ENCODE measurements around the gene LCN12. TPM values are rescaled to one million over a fixed set of nuclear protein-coding genes. Genes with fewer than 3 reads are reported as not detected.

Gene LCN12
- polyA plus RNA-seq, 1 donor (not counting 4 experiments of a cell fraction or from before 2014, with no cell fraction given): not detected

- FAIRE-seq: no peak
- Histone ChIP-seq H3K27ac (ENCODE audit: control insufficient read depth, insufficient read depth, low read length) (no peak overlapping the region), H3K9me3 (ENCODE audit: control insufficient read depth, low read depth, low read length) (no peaks in the 10 kb centered on the region), H3K36me3 (ENCODE audit: control insufficient read depth in 2 of 2, extremely low read depth in 1 of 2, insufficient read depth in 2 of 2, low read length in 2 of 2) (peaks cover 0 to 10% of the 10 kb centered on the region in 2 experiments), H3K4me2 (ENCODE audit: control insufficient read depth, extremely low read depth, insufficient read depth, low read depth, low read length) (no peak overlapping the region), H3K27me3 (ENCODE audit: control insufficient read depth, extremely low read depth, insufficient read depth, low read length) (peaks cover 8% of the 10 kb centered on the region), H4K20me1 (ENCODE audit: control insufficient read depth, extremely low read depth, insufficient read depth, low read length) (peaks cover 3% of the 10 kb centered on the region), H3K9me1 (ENCODE audit: control insufficient read depth, extremely low read depth, insufficient read depth, low read length) (no peaks in the 10 kb centered on the region), H3K4me1 (ENCODE audit: control insufficient read depth, extremely low read depth, insufficient read depth, low read length) (peaks cover 25% of the 10 kb centered on the region), H2AFZ (ENCODE audit: control insufficient read depth, low read length) (no peak overlapping the region), H3K4me3 (ENCODE audit: control insufficient read depth in 2 of 3, extremely low read depth in 1 of 3, insufficient read depth in 2 of 3, low read depth in 1 of 3, low read length in 3 of 3) (no peak overlapping the region), H3K9ac (ENCODE audit: control insufficient read depth, extremely low read depth, insufficient read depth, low read length) (no peak overlapping the region), H3K79me2 (ENCODE audit: control insufficient read depth, insufficient read depth, low read length) (no peaks in the 10 kb centered on the region)
- dilution Hi-C loops (cut with MboI; ENCODE audit: extremely low pct_ligation_motif_present, low sequenced_read_pairs): no loop called here
- DNase-seq (ENCODE audit: low read depth, low spot score): no peak
- TF ChIP-seq CTCF (optimal IDR thresholded peaks at IDR 0.05 in 1 of 3, IDR thresholded peaks at IDR 0.05 in 1 of 3, conservative IDR thresholded peaks at IDR 0.05 in 1 of 3; ENCODE audit: extremely low read depth in 1 of 3, insufficient read depth in 2 of 3, low read length in 3 of 3) (no peak), EZH2 (IDR thresholded peaks at IDR 0.05; ENCODE audit: low read length) (no peak)
Measured at GRCh38 chr9:136990242-136990911, 38.3 kb downstream of the LCN12 start.

- TF ChIP-seq EZH2 (IDR thresholded peaks at IDR 0.05; ENCODE audit: low read length) (no peak), CTCF (optimal IDR thresholded peaks at IDR 0.05 in 1 of 3, IDR thresholded peaks at IDR 0.05 in 1 of 3, conservative IDR thresholded peaks at IDR 0.05 in 1 of 3; ENCODE audit: extremely low read depth in 1 of 3, insufficient read depth in 2 of 3, low read length in 3 of 3) (no peak)
- H3K4me3 ChIP-seq (ENCODE audit: control insufficient read depth in 2 of 3, extremely low read depth in 1 of 3, insufficient read depth in 2 of 3, low read depth in 1 of 3, low read length in 3 of 3): peak within 1 kb of the TSS; percentile 64 to 76 (median 74)
- H3K9ac ChIP-seq (ENCODE audit: control insufficient read depth, extremely low read depth, insufficient read depth, low read length): peak within 1 kb of the TSS; percentile 51
- no peaks in the 10 kb centered on the region for H3K9me3 ChIP-seq (ENCODE audit: control insufficient read depth, low read depth, low read length)
- dilution Hi-C loops (cut with MboI; ENCODE audit: extremely low pct_ligation_motif_present, low sequenced_read_pairs): no loop called here
- FAIRE-seq (no peak), DNase-seq (ENCODE audit: low read depth, low spot score) (peak; percentile 54)
- no peaks in the 10 kb centered on the region for H3K9me1 ChIP-seq (ENCODE audit: control insufficient read depth, extremely low read depth, insufficient read depth, low read length)
- H3K27me3 ChIP-seq (ENCODE audit: control insufficient read depth, extremely low read depth, insufficient read depth, low read length): no peaks in the 10 kb centered on the region
- H3K36me3 ChIP-seq (ENCODE audit: control insufficient read depth in 2 of 2, extremely low read depth in 1 of 2, insufficient read depth in 2 of 2, low read length in 2 of 2): peaks cover 0 to 10% of the 10 kb centered on the region in 2 experiments
- peak within 1 kb of the TSS; percentile 68 for H2AFZ ChIP-seq (ENCODE audit: control insufficient read depth, low read length)
- peak within 1 kb of the TSS; percentile 93 for H3K4me2 ChIP-seq (ENCODE audit: control insufficient read depth, extremely low read depth, insufficient read depth, low read depth, low read length)
- peaks cover 3% of the 10 kb centered on the region for H4K20me1 ChIP-seq (ENCODE audit: control insufficient read depth, extremely low read depth, insufficient read depth, low read length)
- H3K27ac ChIP-seq (ENCODE audit: control insufficient read depth, insufficient read depth, low read length): peak within 1 kb of the TSS; percentile 31
- H3K79me2 ChIP-seq (ENCODE audit: control insufficient read depth, insufficient read depth, low read length): no peaks in the 10 kb centered on the region
- peaks cover 42% of the 10 kb centered on the region for H3K4me1 ChIP-seq (ENCODE audit: control insufficient read depth, extremely low read depth, insufficient read depth, low read length)
Measured at GRCh38 chr9:136991993-136992818, 40.1 kb downstream of the LCN12 start, which contains the start of gene PAXX. TSS of gene PAXX (plus strand) at chr9:136992422. CDS start at chr9:136992444, 22 bp downstream.
